Liver (tissue), 9 donors: Measurements from ENCODE around the gene UACA. TPM values are rescaled to one million over a fixed set of nuclear protein-coding genes. Genes with fewer than 3 reads are reported as not detected.

Experiments used
- DNase-seq: peaks from one replicate; pipeline ENCODE4 v3.0.0-alpha.2; 2017; ENCODE audit warnings: low spot score
- H3K27ac ChIP-seq, 2 donors: one replicate each; pipeline ENCODE4 v1.7.0; 2013; ENCODE audit warnings: inconsistent platforms in 2 of 2, low read length in 2 of 2, control low read depth in 1 of 2, low read depth in 1 of 2, mild to moderate bottlenecking in 1 of 2
- H3K27me3 ChIP-seq, 4 donors: one replicate each; pipeline versions ENCODE4 v1.6.1 to v1.7.0; 2013; ENCODE audit warnings: low read length in 3 of 4, inconsistent platforms in 1 of 4, mild to moderate bottlenecking in 1 of 4, moderate library complexity in 1 of 4; ENCODE audit not compliant: control insufficient read depth in 4 of 4, insufficient read depth in 4 of 4
- H3K36me3 ChIP-seq, 4 donors: one replicate each; pipeline versions ENCODE4 v1.6.1 to v1.7.0; 2013; ENCODE audit warnings: low read length in 3 of 4, mild to moderate bottlenecking in 3 of 4, low read depth in 1 of 4, moderate library complexity in 1 of 4; ENCODE audit not compliant: control insufficient read depth in 4 of 4, insufficient read depth in 3 of 4
- H3K4me1 ChIP-seq, 4 donors: one replicate each; pipeline versions ENCODE4 v1.6.1 to v1.7.0; 2013; ENCODE audit warnings: low read length in 3 of 4, mild to moderate bottlenecking in 3 of 4, moderate library complexity in 1 of 4; ENCODE audit not compliant: control insufficient read depth in 4 of 4, insufficient read depth in 4 of 4
- H3K4me3 ChIP-seq, 3 donors: one replicate each; pipeline versions ENCODE4 v1.6.1 to v1.7.0; 2013; ENCODE audit warnings: low read length in 3 of 3, control low read depth in 1 of 3, low read depth in 1 of 3, mild to moderate bottlenecking in 1 of 3
- H3K9ac ChIP-seq, 2 donors: one replicate each; pipeline ENCODE4 v1.7.0; 2013; ENCODE audit warnings: low read length in 2 of 2, mild to moderate bottlenecking in 2 of 2, moderate library complexity in 2 of 2, control low read depth in 1 of 2, low read depth in 1 of 2
- H3K9me3 ChIP-seq, 4 donors: one replicate each; pipeline versions ENCODE4 v1.6.1 to v1.7.0; 2013; ENCODE audit warnings: low read length in 3 of 4; ENCODE audit not compliant: control insufficient read depth in 4 of 4
- ATF3 ChIP-seq: IDR thresholded peaks from 2 replicates; pipeline ENCODE4 v1.6.1; 2016; ENCODE audit warnings: antibody characterized with exemption
- EGR1 ChIP-seq, 2 donors: IDR thresholded peaks; 2 replicates each; pipeline ENCODE4 v1.6.1; 2016 to 2018; ENCODE audit warnings: antibody characterized with exemption in 2 of 2, low read depth in 2 of 2
- FOXA1 ChIP-seq: IDR thresholded peaks from 2 replicates; pipeline ENCODE4 v1.6.1; 2016; ENCODE audit warnings: antibody characterized with exemption
- FOXA2 ChIP-seq: IDR thresholded peaks from 2 replicates; pipeline ENCODE4 v1.6.1; 2016; ENCODE audit warnings: antibody characterized with exemption
- GABPA ChIP-seq, 2 donors: IDR thresholded peaks in 1 of 2; conservative IDR thresholded peaks in 1 of 2; 2 replicates each; pipeline ENCODE4 v1.6.1; 2016; ENCODE audit warnings: antibody characterized with exemption in 2 of 2, mild to moderate bottlenecking in 1 of 2, moderate library complexity in 1 of 2
- HNF4A ChIP-seq, 2 donors: conservative IDR thresholded peaks; 2 replicates each; pipeline ENCODE4 v1.6.1; 2016; ENCODE audit warnings: antibody characterized with exemption in 2 of 2, mild to moderate bottlenecking in 2 of 2
- HNF4G ChIP-seq: IDR thresholded peaks from 2 replicates; pipeline ENCODE4 v1.6.1; 2016; ENCODE audit warnings: antibody characterized with exemption
- JUND ChIP-seq, 2 donors: IDR thresholded peaks; 2 replicates each; pipeline ENCODE4 v1.6.1; 2016; ENCODE audit warnings: antibody characterized with exemption in 2 of 2
- MAX ChIP-seq: IDR thresholded peaks from 2 replicates; pipeline ENCODE4 v1.6.1; 2016; ENCODE audit warnings: antibody characterized with exemption
- NR2F2 ChIP-seq: IDR thresholded peaks from 2 replicates; pipeline ENCODE4 v1.6.1; 2016; ENCODE audit warnings: antibody characterized with exemption
- RAD21 ChIP-seq, 2 donors: IDR thresholded peaks; 2 replicates each; pipeline ENCODE4 v1.6.1; 2016; ENCODE audit warnings: antibody characterized with exemption in 2 of 2, mild to moderate bottlenecking in 2 of 2
- RXRA ChIP-seq, 2 donors: IDR thresholded peaks; 2 replicates each; pipeline ENCODE4 v1.6.1; 2017 to 2018; ENCODE audit warnings: antibody characterized with exemption in 2 of 2, mild to moderate bottlenecking in 1 of 2
- SP1 ChIP-seq: IDR thresholded peaks from 2 replicates; pipeline ENCODE4 v1.6.1; 2018; ENCODE audit warnings: antibody characterized with exemption, mild to moderate bottlenecking
- TAF1 ChIP-seq: conservative IDR thresholded peaks from 2 replicates; pipeline ENCODE4 v1.6.1; 2016; ENCODE audit warnings: antibody characterized with exemption, mild to moderate bottlenecking
- YY1 ChIP-seq: IDR thresholded peaks from 2 replicates; pipeline ENCODE4 v1.6.1; 2016; ENCODE audit warnings: antibody characterized with exemption, mild to moderate bottlenecking
- WGBS: extraction: QIAGEN DNeasy Blood & Tissue Kit; methylation state at CpG from one replicate; pipeline ENCODE4 v1.1.7; 2013; 5-methylcytosine and 5-hydroxymethylcytosine counted together
- polyA plus RNA-seq, 2 donors: library from polyadenylated mRNA; stranded (reverse) in 1 of 2; unstranded in 1 of 2; fragments of 200-250 nt in 1 of 2; fragments of >200 nt in 1 of 2; fragmentation: Nextera tagmentation in 1 of 2; extraction: Ambion mirVana in 1 of 2; gene quantifications; one replicate each; pipeline versions ENCODE4 v1.2.1 to v1.2.3, GENCODE V29; 2013 to 2015
- total RNA-seq, 2 donors: library from RNA; depleted of rRNA; stranded (reverse); fragments of >200 nt; gene quantifications; one replicate each; pipeline ENCODE4 v1.2.3, GENCODE V29; 2014
- TF ChIP-seq, protein P1 (sequence below): IDR thresholded peaks from 2 replicates; pipeline ENCODE4 v1.6.1; 2016; ENCODE audit warnings: antibody characterized with exemption
- TF ChIP-seq, protein P2 (sequence below): fragments of 150-350 bp; IDR thresholded peaks from 2 replicates; pipeline ENCODE4 v1.5.1; 2017; ENCODE audit warnings: improper control_type of control experiment, low read depth, low read length; ENCODE audit not compliant: missing input control
- TF ChIP-seq, protein P3 (sequence below): IDR thresholded peaks from 2 replicates; pipeline ENCODE4 v1.6.1; 2016; ENCODE audit warnings: antibody characterized with exemption, mild to moderate bottlenecking
- donor health status: healthy.
- donor health status: healthy.
- donor health status: healthy.
- donor health status: healthy.
- donor health status: healthy.

The UACA gene, protein sequence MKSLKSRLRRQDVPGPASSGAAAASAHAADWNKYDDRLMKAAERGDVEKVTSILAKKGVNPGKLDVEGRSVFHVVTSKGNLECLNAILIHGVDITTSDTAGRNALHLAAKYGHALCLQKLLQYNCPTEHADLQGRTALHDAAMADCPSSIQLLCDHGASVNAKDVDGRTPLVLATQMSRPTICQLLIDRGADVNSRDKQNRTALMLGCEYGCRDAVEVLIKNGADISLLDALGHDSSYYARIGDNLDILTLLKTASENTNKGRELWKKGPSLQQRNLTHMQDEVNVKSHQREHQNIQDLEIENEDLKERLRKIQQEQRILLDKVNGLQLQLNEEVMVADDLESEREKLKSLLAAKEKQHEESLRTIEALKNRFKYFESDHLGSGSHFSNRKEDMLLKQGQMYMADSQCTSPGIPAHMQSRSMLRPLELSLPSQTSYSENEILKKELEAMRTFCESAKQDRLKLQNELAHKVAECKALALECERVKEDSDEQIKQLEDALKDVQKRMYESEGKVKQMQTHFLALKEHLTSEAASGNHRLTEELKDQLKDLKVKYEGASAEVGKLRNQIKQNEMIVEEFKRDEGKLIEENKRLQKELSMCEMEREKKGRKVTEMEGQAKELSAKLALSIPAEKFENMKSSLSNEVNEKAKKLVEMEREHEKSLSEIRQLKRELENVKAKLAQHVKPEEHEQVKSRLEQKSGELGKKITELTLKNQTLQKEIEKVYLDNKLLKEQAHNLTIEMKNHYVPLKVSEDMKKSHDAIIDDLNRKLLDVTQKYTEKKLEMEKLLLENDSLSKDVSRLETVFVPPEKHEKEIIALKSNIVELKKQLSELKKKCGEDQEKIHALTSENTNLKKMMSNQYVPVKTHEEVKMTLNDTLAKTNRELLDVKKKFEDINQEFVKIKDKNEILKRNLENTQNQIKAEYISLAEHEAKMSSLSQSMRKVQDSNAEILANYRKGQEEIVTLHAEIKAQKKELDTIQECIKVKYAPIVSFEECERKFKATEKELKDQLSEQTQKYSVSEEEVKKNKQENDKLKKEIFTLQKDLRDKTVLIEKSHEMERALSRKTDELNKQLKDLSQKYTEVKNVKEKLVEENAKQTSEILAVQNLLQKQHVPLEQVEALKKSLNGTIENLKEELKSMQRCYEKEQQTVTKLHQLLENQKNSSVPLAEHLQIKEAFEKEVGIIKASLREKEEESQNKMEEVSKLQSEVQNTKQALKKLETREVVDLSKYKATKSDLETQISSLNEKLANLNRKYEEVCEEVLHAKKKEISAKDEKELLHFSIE (N-terminal part only)
- total RNA-seq (10 to 100 TPM in 1 of 2 donors, 1 to 10 TPM in 1; 7.6 to 16.0 TPM), polyA plus RNA-seq (10 to 100 TPM in 1 of 2 donors, 1 to 10 TPM in 1; 3.9 to 12.5 TPM)

- peak within 1 kb of the TSS; percentile 88 to 91 for H3K27ac ChIP-seq
- no peaks in the 10 kb centered on the region for H3K27me3 ChIP-seq
- H3K9ac ChIP-seq = peak within 1 kb of the TSS; percentile 71 to 91
- TF ChIP-seq SP1 (peak; percentile 83), TAF1 (no peak), FOXA2 (no peak), EGR1 (IDR thresholded peaks at IDR 0.05; ENCODE audit: low read depth in 2 of 2) (peak; percentile 11 to 58), FOXA1 (no peak), JUND (IDR thresholded peaks at IDR 0.05) (no peak), RXRA (IDR thresholded peaks at IDR 0.05) (peak in 1 of 2 donors; percentile 35), HNF4A (conservative IDR thresholded peaks at IDR 0.05) (peak; percentile 22 to 37), MAX (peak; percentile 61), GABPA (IDR thresholded peaks at IDR 0.05 in 1 of 2, conservative IDR thresholded peaks at IDR 0.05 in 1 of 2) (peak in 1 of 2 donors; percentile 84), RAD21 (IDR thresholded peaks at IDR 0.05) (no peak), YY1 (peak; percentile 55), ATF3 (no peak), HNF4G (no peak), NR2F2 (no peak)
- TF ChIP-seq, protein P1, sequence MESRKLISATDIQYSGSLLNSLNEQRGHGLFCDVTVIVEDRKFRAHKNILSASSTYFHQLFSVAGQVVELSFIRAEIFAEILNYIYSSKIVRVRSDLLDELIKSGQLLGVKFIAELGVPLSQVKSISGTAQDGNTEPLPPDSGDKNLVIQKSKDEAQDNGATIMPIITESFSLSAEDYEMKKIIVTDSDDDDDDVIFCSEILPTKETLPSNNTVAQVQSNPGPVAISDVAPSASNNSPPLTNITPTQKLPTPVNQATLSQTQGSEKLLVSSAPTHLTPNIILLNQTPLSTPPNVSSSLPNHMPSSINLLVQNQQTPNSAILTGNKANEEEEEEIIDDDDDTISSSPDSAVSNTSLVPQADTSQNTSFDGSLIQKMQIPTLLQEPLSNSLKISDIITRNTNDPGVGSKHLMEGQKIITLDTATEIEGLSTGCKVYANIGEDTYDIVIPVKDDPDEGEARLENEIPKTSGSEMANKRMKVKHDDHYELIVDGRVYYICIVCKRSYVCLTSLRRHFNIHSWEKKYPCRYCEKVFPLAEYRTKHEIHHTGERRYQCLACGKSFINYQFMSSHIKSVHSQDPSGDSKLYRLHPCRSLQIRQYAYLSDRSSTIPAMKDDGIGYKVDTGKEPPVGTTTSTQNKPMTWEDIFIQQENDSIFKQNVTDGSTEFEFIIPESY = no peak
- TF ChIP-seq, protein P2, sequence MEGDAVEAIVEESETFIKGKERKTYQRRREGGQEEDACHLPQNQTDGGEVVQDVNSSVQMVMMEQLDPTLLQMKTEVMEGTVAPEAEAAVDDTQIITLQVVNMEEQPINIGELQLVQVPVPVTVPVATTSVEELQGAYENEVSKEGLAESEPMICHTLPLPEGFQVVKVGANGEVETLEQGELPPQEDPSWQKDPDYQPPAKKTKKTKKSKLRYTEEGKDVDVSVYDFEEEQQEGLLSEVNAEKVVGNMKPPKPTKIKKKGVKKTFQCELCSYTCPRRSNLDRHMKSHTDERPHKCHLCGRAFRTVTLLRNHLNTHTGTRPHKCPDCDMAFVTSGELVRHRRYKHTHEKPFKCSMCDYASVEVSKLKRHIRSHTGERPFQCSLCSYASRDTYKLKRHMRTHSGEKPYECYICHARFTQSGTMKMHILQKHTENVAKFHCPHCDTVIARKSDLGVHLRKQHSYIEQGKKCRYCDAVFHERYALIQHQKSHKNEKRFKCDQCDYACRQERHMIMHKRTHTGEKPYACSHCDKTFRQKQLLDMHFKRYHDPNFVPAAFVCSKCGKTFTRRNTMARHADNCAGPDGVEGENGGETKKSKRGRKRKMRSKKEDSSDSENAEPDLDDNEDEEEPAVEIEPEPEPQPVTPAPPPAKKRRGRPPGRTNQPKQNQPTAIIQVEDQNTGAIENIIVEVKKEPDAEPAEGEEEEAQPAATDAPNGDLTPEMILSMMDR = no peak
- TF ChIP-seq, protein P3, sequence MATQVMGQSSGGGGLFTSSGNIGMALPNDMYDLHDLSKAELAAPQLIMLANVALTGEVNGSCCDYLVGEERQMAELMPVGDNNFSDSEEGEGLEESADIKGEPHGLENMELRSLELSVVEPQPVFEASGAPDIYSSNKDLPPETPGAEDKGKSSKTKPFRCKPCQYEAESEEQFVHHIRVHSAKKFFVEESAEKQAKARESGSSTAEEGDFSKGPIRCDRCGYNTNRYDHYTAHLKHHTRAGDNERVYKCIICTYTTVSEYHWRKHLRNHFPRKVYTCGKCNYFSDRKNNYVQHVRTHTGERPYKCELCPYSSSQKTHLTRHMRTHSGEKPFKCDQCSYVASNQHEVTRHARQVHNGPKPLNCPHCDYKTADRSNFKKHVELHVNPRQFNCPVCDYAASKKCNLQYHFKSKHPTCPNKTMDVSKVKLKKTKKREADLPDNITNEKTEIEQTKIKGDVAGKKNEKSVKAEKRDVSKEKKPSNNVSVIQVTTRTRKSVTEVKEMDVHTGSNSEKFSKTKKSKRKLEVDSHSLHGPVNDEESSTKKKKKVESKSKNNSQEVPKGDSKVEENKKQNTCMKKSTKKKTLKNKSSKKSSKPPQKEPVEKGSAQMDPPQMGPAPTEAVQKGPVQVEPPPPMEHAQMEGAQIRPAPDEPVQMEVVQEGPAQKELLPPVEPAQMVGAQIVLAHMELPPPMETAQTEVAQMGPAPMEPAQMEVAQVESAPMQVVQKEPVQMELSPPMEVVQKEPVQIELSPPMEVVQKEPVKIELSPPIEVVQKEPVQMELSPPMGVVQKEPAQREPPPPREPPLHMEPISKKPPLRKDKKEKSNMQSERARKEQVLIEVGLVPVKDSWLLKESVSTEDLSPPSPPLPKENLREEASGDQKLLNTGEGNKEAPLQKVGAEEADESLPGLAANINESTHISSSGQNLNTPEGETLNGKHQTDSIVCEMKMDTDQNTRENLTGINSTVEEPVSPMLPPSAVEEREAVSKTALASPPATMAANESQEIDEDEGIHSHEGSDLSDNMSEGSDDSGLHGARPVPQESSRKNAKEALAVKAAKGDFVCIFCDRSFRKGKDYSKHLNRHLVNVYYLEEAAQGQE = peak; percentile 55
- WGBS = under 1% methylated on average over 79 of the region's 79 CpGs
- H3K4me1 ChIP-seq = peaks cover 5 to 38% (median 19%) of the 10 kb centered on the region in 4 donors
- peak within 1 kb of the TSS; percentile 76 to 77 (median 76) for H3K4me3 ChIP-seq
- peak; percentile 95 for DNase-seq
- H3K36me3 ChIP-seq = no peaks in the 10 kb centered on the region
- no peaks in the 10 kb centered on the region for H3K9me3 ChIP-seq
These were observed at the start of gene UACA for GRCh38 chr15:70763120-70763949. TSS of gene UACA (minus strand) at chr15:70763558. CDS start at chr15:70763407, 151 bp downstream.
